ENCODE results near the gene RXRG.

The RXRG gene

DNA sequence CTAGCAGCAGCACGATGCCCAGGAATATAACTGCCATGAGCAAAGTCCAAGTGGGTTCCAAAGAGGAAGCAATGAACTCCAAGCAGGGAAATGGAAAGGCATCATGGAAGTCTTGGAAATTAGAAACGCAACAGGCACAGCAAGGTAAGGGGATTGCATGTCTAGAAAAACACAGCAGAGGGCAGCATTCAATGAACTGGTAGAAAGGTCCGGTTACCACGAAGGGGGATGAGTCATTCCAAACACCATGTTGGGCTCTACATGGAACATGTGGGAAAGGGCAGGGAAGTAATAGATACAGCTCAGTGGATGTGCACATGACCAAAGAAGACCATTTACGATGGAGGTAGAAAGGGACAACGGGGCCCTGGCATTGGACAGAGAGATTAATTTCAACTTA lies 36.4 kb downstream of the RXRG start:
- DNase-seq = peak; percentile 47

DNA sequence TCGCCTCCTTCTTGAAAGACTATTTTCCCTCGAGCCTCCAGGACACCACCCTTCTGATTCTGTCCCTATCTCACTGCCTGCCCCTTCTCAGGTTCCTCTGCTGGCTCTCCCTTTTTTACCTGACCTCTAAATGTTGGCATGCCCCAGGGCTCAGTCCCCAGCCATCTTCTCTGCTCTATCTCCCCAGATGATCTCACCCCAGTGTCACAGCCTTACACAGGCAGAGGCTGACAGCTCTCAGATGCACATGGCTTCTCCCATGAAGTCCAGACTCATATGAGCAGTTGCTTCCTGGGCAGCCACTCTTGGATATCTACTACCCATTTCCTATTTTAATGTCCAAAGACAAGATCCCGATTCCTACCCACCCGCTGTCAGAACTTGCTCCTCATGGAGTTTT lies 37.5 kb downstream of the RXRG start:
- DNase-seq = no peak

DNA sequence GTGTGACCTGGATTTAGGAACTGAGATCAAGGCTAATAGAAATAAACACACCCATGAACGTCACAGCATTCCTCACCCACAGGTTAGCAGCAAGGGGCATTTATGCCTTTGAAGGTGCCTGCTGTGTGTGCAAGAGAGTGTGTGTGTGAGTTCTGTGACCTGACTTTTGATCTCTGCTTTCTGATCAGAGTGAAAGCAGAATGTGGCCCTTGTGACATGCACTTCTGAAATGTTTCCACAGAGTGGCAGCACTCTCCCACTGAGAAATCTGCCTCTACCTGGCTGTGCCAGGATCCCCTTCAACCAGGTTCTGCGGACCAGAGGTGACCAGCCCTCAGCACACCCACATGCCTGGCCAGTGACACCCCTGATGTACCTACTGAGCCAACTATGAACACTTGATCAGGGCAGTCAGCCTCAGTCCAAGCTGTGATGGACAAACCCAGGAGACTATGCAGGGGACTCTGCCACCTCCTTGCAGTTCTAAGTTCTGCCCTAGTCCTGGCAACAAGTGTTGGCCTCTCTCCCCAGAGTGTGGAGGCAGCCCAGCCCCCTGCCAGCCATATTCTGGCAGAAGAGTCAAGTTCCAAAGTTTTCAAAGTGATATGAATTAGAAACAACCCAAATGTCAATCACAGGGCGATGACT lies 41.0 kb downstream of the RXRG start:
- no peak for DNase-seq

GRCh38 chr1:165402517-165403111 lies 42.3 kb downstream of the RXRG start:
- no peak for DNase-seq

DNA sequence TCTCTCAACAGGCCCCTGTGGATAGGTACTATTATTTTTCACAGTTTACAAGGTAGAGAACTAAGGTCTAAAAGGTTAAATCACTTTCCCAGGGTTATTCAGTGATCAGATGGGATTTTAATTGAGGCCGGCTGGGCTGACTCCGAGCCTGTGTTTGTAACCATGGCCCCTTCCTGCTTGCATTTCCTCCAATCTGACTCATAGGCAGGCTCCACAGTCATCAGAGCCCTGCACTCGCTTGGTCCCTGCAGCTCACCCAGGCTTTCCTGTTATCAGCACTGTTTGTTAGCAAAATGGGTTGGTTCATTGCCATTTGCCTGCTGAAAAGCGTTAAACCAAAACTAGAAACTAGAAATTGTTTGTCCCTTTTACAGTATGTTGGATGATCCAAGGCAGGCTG lies 47.0 kb downstream of the RXRG start:
- no peak for DNase-seq

DNA sequence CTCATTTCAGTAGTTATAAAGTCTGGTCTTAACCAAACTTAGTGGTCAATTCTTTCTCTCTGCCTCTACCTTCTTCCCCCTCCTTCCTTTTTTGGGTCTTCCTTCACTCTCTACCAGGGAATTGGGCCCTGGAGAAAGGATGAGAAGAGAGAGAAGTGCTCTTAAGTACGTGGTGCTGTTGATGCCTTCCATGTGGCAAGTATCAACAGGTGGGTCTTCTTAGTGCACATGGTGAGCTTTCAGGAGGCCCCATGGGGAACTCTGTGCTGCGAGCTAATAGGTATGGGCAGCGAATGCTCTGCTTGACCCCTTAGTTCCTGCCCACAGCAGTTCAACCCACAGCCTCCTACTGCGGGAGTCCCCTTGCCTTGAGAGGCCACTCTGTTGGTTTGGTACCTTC lies 49.0 kb downstream of the RXRG start:
- DNase-seq = no peak

- no peak for DNase-seq
Measured at GRCh38 chr1:165395478-165395877, 49.4 kb downstream of the RXRG start.

GRCh38 chr1:165392634-165393571 lies 52.0 kb downstream of the RXRG start:
- DNase-seq = no peak

- DNase-seq = no peak
Measured at GRCh38 chr1:165389609-165390008, 55.3 kb downstream of the RXRG start.

GRCh38 chr1:165387961-165388360 lies 57.0 kb downstream of the RXRG start:
- no peak for DNase-seq

DNA sequence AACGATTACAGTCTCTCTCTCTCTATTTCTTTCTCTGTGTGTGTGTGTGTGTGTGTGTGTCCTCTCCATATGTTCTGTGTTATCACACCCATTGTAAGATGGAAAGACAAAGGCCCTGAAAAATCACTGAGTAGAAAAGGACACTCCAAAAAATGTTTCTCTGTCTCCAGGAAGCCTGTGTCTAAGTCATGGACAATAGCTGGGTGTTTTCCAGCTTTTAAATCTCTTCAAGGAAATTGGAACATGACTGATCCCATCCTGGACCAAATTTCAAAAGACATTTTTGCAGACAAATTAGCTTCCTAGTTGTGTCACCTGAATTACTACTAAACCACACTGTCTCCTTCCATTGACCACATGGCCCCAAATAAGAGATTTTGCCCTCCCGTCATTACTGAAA lies 57.4 kb downstream of the RXRG start:
- DNase-seq = no peak

GRCh38 chr1:165383599-165384405 lies 61.1 kb downstream of the RXRG start:
- no peak for DNase-seq

- no peak for DNase-seq
Measured at GRCh38 chr1:165383067-165383466, 61.9 kb downstream of the RXRG start.

GRCh38 chr1:165381745-165382505 lies 63.0 kb downstream of the RXRG start:
- DNase-seq = no peak

DNA sequence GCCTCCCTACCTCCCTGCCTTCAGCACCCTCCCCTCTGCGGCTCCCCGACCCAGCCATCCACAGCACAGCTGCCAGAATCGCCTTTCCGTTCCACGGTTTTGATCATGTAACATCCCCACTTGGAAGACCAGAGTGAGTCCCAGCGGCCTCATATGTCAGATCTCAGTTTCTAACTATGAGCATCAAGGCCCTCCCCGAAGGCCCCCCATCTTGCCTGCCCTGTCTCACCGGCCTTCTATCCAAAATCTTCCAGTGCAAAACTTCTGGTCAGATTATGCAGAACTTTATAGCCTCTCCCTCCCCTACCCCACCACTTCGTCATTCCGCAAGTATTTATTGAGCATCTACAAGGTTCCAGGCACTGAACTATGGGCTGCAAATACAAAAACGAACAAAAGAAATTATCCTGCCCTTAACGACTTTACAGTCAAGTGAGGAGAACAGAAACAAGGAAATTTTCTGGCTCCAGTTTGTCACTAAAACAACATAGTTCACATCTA lies 68.1 kb downstream of the RXRG start:
- no peak for DNase-seq

GRCh38 chr1:165376041-165376810 lies 68.7 kb downstream of the RXRG start:
- no peak for DNase-seq

DNA sequence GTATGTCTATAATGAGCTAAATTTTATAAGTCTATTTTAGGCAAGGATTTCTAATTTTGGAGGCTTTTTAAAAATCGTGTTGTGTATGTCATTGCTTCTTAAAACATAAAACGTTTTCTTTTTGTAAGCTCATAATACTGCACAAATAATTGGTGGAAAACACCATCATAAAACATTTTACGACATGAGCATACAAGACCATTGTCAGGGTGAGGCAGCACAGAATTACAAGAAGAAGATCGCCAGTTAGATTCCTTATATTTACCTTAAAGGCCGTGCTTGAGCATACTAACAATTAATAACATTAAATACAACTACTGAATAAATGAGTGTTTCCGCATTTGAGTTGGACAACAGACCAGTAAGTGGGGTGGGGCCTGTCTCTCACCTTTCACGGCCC lies 69.3 kb downstream of the RXRG start:
- DNase-seq = no peak

DNA sequence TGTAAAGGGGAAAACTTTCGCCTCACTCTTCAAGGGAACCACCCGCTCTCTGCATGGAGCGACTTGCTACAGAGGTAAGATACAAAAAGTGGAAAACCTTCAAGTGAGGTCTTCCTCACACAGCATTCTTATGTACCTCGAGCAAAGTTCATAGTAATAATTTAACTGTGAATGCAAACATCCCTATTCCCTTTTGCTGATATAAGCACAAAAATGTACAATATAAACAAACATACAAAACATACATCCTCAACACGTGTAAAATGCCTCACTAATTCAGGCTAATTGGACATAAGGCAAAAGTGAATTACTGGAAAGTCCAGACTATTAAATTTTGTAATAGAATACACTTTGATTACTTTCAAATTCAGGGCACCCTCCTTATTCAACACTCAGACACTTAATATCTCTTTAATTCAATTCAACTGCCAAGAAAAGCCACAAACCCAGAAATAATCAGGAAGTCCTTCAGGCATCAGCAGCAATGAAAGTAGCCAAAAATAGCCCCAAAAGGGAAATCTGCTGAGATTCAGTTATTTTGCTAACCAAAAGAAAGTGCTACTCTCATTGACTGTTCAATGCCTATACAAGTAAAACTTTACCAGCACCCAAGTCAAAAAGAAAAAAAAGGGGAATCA lies 73.2 kb downstream of the RXRG start:
- no peak for DNase-seq

GRCh38 chr1:165369255-165369848 lies 75.6 kb downstream of the RXRG start:
- no peak for DNase-seq

GRCh38 chr1:165367375-165367993 lies 77.4 kb downstream of the RXRG start:
- no peak for DNase-seq

All from NCI-H524 treated with DMSO at 0.1 percent for 48 hours (cell line).